Kidney capillary endothelial cell (primary cell): ENCODE measurements around the gene TBRG4.
"Not testable (repeated sequence)": the region's sequence is repeated elsewhere in the genome, so short reads cannot be mapped to it uniquely, and the experiment has no call there.

Experiments
- DNase-seq: peaks from one replicate; pipeline ENCODE4 v3.0.0-alpha.2; 2018; ENCODE audit warnings: low spot score

The TBRG4 gene

GRCh38 chr7:45117582-45117981, 6.1 kb upstream of the TBRG4 start:
- DNase-seq: no peak

- DNase-seq: no peak
Measured at GRCh38 chr7:45116048-45116447, 4.6 kb upstream of the TBRG4 start.

- no peak for DNase-seq
Measured at GRCh38 chr7:45114926-45115325, 3.4 kb upstream of the TBRG4 start.

DNA sequence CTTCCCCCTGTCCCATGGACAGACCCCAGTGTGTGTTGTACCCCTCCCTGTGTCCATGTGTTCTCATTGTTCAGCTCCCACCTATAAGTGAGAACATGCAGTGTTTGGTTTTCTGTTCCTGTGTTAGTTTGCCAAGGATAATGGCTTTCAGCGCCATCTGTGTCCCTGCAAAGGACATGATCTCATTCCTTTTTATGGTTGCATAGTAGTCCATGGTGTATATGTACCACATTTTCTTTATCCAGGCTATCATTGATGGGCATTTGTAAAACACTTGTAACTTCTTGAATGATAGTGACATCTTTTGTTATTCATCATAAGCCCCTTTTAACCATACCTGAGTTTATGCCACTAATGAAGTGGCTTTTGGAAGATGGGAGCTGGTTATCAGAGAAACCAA, 2.8 kb upstream of the TBRG4 start:
- DNase-seq: not testable (repeated sequence)

DNA sequence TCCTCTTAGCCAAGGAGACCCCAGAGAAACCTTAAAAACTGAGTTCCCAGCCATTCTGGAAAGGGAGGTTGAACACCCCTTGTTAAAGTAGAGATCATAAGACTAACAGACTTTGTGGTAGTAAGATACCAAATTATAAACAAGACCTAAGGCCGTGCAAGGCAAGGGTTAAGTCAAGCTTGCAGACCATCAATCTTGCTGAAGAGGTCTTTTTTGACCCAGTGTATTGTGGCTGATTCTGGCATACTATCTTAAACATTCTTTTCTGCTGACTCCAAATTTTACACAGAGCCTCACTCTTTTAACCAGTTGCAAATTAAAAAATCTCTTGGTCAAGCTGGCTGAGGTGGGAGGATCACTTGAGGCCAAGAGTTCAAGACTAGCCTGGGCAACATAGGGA, 1.2 kb upstream of the TBRG4 start:
- no peak for DNase-seq

DNA sequence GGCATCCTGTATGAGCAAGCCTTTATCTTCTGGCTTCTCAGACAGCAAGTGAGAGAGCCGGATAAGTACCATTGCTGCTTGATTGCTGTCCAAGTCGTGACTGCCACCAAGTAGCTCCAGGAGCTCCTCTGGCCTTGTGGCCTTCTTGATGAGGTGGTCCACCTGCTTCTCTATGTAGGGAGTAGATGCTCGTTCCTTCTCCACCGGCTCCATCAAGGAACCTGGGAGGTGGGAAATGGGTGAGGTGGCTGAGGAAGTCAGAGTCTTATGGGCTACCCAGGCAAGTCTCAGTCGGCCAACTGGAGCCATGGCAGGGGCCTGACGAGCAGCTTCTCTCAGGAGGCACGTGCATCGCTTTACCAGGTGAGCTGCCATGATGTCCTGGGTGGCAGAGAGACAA, 2.6 kb downstream of the TBRG4 start:
- no peak for DNase-seq

DNA sequence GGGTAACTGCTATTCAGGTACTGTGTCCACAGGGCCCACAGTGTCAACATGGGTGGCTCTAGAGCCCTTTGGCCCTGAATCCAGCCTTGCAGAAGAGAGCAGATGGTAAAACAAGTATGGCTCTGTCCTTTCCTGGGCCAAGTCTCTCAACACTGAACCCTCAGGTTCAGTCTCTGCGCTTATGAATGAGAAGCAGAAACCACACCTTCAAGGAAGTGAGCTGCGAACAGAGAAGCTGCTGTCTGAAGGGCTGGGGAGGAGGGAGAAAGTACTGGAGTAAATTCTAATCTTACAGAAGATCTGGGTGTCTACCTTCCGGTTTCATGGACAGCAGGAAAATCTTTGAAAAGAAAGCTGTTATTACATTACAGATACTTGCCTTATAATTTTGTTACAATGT, 4.1 kb downstream of the TBRG4 start:
- no peak for DNase-seq

- no peak for DNase-seq
Measured at GRCh38 chr7:45106820-45107219, 4.7 kb downstream of the TBRG4 start.

DNA sequence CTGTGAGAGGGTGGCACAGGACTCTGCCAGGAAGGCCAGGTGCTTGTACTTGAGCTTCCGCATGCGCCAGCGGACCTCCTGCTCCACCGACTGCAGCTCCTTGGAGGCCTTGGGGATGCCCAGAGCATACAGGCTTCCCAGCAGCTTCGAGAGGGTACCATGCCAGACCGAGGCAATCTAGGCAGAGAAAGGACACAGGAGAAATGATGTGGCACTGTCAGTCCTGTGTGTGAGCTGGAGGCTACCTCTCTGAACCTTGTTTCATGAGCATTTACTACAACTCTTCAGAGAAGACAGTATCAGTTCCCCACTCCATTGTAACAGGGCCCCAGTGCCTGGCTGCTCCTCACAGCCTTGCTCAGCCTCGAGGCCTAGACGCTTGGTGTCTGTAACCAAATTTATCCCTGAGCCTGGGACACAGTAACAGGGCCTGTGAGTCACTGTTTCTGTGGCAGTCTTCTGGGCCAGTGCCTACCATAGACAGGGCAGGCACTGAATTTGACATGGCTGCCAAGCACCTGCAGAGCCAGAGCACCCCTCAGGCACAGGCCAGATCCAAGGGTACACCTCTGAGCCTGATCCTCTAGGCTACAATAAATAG, 5.8 kb downstream of the TBRG4 start:
- no peak for DNase-seq

GRCh38 chr7:45104844-45105587, 6.5 kb downstream of the TBRG4 start:
- DNase-seq: no peak

DNA sequence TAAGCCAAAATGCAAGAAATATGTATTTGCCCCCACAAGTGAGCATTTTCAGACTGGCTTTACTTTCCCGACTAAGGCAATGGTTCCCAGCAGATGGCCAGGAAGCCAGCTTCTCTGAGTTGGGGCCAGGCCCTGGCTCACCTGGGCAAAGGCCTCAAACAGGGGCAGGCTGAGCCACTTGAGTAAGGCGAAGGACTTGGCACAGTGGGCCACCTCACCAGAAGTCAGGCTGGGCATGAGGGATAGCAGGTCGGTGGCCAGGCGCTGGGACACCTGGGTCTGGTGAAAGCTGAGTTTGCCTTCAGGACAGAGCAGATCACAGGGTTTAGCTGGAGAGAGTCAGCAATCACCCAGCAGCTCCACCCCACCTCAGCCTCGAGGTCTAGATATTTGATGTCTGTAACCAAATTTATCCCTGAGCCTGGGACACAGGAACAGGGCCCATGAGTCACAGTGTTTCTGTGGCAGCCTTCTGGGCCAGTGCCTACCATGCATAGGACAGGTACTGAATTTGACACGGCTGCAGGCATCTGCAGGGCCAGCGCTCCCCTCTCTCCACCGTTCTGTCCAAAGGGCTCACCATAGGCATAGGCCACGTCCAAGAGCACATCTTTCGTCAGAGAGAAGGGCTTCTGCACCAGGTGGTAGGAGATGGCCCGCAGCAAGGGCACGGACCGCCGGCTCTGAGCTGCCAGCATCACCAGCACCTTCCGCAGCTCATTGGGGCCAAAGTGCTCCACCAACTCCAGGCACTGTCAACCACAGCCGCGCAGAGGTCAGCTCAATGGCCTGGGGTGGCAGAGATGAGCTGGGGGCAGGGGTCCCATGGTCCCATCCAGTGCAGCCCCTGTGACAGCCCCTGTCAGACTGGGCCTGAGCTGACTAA, 7.3 kb downstream of the TBRG4 start:
- no peak for DNase-seq

GRCh38 chr7:45102785-45103712, 8.4 kb downstream of the TBRG4 start:
- DNase-seq: no peak

DNA sequence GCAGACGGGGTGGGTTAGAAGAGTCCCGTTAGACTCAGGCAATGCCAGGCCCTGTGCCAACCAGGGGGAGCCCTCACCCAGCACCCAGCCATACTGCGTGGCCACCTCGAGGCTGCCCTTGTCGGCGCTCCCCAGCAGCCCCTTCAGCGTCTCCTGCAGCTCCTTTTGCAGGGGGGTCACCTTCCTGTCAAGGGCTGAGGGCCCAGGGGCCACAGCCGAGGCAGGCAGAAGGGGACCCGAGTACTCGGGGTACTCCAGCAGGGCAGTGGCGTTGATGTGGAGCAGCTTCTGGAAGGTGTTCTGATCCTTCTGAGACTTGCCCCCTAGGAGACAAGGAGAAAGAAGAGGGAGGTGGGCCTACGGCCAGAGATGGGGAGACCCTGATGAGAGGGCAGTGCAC, 9.7 kb downstream of the TBRG4 start:
- DNase-seq: no peak

- no peak for DNase-seq
Measured at GRCh38 chr7:45100761-45101480, 10.6 kb downstream of the TBRG4 start.

GRCh38 chr7:45099891-45100760, 11.4 kb downstream of the TBRG4 start:
- no peak for DNase-seq

DNA sequence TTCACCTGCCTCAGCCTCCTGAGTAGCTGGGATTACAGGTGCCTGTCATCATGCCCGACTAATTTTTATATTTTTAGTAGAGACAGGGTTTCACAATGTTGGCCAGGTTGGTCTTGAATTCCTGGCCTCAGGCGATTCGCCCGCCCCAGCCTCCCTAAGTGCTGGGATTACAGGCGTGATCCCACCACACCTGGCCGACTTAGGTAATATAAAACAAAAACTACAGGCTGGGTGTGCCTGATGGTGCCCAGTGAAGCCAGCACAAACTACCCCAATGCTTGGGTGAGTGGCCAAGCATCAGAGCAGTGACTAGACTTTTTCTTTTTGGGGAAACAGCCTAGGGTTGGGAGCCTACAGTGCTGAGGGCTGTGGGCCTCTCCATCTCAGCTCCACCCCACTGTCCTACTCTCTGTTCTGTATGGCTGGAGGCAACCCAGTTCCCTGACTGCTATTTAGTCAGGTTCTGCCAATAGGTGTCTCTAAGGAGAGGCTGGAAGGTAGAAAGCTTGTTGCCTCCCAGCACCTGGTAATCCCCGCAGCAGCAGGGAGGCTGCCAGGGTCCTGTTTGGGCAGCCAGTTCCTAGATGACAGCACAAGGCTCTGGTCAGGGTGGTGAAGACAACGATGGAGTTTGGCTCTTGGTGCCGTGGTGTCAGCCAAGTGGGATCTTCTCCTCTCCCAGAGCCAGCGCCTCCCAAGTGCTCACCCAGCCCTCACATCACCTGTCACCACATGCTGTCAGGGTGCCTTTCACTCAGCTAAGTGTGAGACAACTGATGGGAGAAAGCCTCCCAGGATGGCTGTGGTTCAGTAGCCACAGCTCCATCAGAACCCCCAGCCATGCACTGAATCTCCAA, 12.3 kb downstream of the TBRG4 start:
- DNase-seq: no peak

DNA sequence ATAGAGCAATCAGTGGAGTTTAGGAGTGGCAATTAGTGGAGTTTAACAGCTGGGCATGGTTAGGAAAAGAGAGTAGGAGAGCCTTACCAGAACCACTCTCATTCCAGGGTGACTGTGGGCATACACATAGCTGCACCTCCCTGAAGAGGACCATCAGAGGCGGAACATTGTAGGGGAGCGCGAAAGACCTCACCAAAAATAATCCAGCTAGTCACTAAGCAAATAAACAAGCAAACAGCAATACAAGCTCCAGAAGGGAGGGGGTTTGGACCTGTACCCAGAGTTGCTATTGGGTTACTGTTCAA, 18.6 kb downstream of the TBRG4 start:
- DNase-seq: no peak

DNA sequence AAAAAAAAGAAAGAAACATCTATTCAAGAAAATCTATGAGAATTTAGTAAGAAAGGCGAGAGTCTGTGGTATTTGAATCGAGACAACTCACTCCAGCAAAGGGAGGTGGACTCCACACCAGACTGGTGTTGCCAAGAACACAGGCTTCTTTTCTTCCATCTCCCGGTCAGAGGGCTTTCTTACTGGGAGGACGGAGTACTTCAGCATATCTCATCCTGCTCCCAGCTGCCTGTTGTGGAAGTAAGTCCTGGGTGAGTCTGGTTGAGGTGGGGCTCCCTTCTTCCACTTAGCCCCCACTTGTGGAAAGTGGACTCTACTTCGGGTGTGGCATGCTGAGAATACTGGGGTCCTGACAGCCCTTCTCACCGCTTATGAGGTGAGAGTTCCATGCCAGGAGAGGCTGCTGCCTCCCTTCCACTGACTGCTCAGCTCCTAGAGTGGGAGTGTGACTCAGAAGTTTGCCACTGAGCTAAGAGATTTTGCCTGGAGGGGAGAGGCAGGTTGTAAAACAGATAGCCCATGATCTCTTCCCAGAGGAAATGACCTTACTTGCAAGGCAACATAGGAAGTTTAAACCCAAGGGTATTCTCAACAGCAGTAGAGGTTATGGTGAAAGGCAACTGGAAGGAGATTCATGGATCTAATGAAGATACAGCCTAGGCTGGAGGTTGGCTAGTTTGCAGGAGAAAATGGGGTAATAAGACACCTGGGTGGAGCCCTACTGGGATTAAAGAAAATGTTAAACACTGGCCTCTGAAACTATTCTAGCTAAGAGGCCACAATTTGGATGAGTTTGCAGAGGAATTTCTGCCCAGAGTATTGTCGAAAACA, 19.2 kb downstream of the TBRG4 start:
- no peak for DNase-seq
